Stimulated activated CD8-positive, alpha-beta memory T cell treated with anti-CD3 and anti-CD28 coated beads, Interleukin-12 subunit alpha, Interleukin-12 subunit beta, amount 100 ng/mL, for 4 hours (primary cell): Measurements from ENCODE around the gene ITGA1.
"Not testable (repeated sequence)": the region's sequence is repeated elsewhere in the genome, so short reads cannot be mapped to it uniquely, and the experiment has no call there.

ENCODE experiments used
- DNase-seq: peaks from one replicate; pipeline ENCODE4 v3.0.0-alpha.2; 2020; ENCODE audit warnings: low read depth

Gene ITGA1

DNA sequence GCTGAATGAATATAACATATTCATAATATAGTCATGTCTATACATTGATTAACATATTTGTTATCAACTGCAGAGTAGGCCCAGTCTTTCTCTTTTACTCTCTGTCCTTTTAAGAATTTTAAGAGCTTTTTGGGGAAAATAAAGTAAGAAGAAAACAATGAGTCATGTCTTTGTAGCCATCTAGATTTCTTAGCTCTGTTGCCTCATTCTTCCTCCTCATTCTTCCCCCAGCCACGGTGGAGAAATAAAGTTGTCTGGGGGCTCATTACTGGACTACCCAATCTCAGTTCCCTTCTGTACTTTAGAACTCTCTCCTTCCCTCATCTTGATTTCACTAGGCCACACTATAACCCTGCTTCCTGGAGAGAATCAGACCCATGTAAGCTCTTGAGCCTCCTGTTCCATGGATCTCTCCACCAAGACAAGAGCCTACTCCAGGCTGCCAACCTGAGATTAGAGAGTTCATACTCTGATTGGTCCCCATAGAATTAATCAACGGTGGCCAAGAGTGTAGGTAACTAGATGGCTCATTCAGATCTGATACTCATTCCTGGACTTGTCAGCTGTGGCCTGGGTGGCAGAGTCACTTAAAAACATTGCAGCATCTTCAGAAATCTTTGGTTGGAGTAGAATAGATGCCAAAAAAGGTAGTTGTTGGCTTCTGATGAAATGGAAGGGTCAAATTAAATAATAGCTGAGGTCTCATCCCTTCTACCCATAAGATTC is 44.2 kb downstream of the ITGA1 start:
- no peak for DNase-seq

DNA sequence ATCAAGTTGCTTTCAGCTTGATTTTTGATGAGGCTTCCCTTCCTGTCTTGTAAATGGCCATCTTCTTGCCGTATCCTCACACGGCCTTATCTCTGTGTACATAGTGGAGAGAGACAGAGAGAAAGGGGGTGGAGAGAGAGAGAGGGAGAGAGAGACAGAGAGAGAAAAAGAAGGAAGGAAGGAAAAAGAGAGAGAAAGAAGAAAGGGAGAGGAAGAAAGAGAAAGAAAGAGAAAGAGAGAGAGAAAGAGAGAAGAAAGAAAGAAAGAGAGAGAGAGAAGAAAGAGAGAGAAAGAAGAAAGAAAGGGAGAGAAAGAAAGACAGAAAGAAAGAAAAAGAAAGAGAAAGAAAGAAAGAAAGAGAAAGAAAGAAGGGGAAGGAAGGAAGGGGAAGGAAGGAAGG is 46.6 kb downstream of the ITGA1 start:
- DNase-seq: no peak

DNA sequence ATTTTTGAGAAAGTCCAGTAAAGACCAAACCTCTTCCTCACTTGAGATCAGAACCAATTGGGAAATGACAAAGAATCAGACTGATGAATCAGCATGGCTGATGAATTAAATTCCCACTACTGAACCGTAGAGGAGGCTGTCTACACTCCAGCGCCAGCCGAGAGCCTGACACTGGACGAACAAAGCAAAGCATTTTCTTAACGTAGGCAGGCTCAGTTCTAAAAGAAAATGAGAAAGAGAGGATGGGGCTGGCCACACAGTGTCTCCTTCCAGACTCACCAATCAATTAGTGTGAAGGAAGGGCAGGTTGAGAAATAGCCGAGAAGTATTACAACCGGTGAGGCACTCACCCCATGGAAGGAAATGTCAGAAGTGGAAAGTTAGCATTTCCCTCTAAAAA is 49.4 kb downstream of the ITGA1 start:
- DNase-seq: no peak

DNA sequence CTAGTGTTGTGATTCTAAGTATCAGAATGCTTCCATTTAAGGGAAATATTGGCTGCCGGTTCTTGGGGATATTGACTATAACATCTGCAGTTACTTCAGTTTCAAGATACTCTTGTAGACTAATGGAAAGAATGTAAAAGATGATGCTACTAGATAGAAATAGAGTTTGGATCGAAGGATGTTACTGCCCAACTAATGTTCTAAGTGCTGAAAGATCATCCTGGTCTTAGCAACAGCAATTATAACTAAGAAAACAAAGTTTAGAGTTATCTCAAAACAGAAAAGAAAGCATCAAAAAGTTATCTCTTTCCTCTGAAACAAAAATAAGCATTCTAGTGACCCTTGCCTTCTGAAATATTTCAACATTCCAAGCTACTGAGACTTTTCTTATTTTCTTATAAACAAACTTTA is 49.9 kb downstream of the ITGA1 start:
- no peak for DNase-seq

DNA sequence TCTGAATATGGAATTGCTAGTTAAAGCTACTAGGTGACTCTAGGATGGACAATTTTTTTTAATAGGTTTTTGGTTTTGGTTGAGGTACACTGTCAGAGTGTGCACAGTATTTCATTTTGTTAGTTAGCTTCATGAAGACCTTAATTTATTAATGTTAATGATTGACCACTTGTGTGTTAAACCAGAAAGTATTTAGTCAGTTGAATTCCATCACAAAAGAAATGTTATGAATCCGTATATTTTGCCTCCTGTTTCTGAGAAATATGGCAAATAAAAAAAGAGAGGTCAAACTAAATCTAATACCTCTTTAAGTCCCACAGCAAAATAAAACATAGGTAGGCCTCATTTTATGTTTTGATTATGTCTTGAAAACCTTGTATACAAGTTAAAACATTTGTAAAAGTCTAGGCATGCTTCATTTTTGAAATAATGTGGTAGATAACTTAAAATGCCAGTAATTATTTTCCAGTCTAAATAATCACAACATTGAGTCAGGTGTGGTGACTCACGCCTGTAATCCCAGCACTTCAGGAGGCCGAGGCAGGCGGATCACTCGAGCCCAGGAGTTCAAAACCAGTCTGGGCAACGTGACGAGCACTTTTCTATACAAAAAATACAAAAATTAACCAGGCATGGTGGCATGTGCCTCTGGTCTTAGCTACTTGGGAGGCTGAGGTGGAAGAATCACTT is 50.8 kb downstream of the ITGA1 start:
- no peak for DNase-seq

DNA sequence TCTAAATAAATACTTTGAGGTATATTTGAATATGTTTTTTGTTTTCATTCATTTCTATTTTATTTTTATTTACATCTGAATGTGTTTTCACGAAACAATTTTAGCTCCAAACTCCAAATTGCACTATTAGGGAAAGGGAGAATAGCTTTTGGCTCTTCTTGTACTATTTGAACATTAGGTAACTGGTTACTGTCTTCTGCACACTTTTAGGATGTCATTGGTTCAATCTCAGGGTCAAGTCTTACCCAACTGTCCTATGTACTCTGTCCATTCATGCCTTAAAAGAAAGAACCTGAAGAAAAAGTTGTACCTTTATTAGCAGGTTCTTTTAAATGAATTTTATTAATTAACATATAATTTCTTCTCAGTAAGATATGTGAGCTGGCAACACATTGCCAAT is 51.6 kb downstream of the ITGA1 start:
- no peak for DNase-seq

DNA sequence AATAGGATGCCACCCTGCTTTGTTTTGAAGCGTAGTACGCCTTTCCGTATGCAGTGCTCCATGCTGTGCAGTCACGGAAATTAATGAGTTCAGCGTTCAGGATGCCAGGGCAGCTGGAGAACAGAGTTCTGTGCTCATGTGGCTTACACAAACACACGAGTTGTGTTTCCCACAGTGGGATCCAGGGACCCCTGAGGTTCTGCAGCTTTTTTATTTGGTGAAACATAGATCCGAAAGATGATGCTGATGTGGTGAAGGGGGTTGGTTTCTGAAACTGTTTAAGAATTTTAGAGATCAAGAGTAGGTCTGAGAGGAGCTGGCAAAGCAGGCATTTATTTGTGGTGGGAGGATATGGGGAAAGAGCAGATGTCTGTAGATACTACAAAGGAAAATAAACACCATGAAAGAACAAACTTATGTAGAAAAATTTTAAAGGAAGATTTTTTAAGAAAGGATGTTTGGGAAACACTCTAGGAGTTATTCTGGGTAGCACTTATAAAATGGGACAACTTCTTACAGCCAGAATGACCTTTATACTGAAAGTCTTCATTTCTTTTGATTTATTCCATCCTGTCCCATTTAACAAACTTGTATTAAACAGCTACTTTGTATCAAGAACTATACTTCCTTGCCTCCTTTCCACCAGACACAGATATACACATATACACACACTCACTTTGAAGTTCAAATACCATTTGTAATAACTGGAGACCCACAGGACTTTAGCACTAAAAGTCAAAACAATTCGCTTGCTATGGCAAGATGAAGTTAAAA is 52.7 kb downstream of the ITGA1 start:
- DNase-seq: no peak

DNA sequence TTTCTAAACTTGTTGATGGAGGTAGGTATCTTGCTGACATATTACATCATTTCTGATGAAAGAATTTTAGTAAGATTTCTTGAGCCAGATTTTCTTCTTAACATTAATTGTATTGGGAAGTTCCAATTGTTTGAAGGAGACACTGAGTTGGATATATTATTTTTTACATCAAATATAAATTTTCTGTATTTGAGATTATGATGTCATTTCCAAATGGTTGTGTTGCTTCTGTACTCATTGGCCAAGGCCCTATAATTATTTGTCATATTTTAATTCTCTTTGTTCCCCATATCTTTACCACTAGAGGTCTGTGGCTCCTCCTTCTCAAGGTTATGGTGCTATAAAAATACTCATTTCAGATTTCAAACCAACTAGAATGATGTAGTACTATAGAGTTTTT is 53.4 kb downstream of the ITGA1 start:
- no peak for DNase-seq

DNA sequence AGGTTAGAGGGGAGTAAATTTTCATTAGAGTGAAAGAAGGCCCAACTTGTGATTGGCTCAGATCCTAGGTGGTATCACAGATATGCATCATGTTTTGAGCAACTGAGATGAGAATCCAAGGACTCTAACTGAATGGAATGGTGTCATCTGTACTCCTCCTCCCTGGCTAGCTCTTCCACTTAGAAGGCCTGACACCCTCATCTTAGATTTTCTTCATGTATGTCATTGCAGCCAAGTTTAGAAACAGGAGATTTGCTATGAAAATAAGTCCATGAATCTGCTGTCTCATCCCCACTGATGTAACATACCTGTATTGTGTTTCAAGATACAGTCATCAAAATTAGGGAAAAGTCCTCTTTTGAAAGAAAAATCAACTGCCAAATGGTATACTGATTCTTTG is 54.4 kb downstream of the ITGA1 start:
- no peak for DNase-seq

DNA sequence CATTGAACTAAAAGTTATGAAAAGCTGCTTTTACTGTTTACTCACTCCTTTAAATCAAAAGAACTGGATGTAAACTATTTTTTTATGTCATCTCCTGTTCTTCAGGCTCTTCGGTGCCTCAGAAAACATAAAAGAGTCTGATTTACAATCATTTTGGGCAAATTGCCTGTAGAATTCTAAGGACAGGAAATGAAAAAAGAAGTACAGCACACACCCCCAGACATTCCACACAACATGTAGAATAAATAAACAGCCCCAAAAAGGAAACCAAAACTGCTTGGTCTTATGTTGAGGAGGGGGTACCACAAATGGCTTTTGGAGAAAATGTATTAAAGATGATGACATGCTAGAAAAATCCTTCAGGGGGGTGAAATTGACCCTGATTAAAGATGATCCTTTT is 57.2 kb downstream of the ITGA1 start:
- no peak for DNase-seq

DNA sequence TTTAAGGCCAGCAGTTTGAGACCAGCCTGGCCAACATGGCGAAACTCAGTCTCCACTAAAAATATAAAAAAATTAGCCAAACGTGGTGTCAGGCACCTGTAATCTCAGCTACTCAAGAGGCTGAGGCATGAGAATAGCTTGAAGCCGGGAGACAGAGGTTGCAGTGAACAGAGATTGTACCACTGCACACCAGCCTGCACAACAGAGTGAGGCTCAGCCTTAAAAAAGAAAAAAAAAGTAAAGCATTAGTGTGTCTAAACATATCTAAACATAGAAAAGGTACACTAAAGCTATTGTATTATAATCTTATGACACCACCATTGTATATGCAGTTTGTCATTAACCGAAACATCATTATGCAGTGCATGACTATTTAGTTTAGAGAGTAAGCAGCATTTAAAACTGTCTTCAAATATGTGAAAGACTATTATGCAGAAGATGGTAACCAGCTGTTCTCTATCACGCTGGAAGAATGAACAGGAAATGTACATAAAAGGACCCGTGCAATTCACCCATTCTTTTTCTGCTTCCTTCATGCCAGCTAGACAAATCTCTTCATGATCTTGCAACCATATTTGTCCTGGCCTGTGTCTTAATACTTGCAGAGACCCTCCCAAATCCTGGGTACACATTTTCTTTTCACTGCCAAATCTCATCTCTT is 58.6 kb downstream of the ITGA1 start:
- DNase-seq: no peak

DNA sequence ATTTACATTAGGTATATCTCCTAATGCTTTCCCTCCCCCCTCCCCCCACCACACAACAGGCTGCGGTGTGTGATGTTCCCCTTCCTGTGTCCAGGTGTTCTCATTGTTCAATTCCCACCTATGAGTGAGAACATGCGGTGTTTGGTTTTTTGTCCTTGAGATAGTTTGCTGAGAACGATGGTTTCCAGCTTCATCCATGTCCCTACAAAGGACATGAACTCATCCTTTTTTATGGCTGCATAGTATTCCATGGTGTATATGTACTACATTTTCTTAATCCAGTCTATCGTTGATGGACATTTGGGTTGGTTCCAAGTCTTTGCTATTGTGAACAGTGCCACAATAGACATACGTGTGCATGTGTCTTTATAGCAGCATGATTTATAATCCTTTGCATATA is 61.0 kb downstream of the ITGA1 start:
- DNase-seq: not testable (repeated sequence)

DNA sequence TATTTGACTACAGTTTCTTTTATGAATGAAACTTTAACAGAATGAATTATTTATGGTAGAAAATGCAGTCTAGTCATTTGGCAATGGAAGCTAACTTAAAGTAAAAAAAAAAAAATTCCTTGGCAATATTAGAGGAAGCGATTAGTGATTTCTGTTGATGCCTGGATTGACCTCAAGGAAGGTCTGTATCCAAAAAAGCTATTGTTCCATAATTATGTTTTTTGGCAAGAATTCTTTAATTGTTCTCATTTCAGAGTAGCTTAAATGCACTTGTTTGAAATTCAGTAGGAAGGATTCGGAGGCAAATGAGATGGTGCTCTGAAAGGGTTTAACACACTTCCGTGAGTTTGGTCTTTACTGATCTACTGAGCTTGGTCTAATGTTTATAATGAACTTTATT is 61.8 kb downstream of the ITGA1 start:
- no peak for DNase-seq

DNA sequence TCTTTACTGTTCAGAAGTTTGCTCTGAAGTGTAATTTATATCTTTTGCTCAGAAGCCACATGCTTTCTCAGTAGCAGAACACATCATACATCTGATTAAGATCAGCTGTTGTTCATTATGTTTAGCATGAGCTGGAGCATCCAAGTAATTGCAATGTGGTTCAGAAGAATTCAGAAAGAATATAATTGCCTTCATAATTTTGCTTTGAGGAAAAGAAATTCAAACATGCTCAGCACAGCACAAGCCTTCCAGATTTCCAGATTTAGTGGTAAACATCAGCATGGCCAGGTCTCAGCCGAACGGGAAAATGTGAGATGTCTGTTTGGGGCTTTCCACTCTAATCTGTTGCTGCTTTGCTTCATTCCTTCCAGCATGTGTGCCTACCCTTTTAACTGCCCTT is 65.9 kb downstream of the ITGA1 start:
- DNase-seq: no peak

DNA sequence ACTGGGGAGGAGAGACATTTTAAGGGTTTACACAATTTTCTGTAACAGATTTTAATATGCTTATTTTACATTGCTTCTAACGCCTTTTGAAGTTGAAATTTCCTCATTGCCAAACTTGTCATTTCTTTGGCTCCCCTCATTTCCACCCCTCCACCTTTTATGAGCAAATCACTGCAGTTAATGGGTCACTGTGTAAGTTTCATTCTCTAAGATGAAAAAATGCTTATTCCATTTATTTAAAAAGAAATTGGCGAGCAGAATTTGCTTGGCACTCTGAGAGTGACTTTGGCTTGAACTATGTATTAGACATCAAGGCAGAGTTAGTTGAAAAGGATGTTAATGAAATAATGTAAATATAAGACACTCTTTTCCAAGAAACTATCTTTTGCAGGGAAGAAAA is 66.6 kb downstream of the ITGA1 start:
- no peak for DNase-seq

DNA sequence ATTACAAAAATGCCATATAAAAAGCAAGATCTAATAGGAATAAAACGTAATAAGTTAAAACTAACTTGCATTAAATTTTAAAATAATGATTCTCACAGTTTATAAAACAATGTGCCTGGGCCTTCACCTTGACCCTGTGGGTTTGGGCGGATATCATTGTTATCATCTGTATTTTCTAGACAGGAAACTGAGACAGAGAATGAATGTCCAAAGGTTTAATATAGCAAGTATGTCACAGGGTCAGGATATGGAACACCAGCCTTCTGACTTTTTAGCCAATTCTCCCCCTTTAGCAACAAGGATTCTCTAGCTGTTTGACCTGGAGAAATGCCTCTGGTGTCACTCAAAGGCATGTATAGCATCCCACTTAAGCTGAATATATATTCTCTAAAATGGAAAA is 67.2 kb downstream of the ITGA1 start:
- DNase-seq: no peak

DNA sequence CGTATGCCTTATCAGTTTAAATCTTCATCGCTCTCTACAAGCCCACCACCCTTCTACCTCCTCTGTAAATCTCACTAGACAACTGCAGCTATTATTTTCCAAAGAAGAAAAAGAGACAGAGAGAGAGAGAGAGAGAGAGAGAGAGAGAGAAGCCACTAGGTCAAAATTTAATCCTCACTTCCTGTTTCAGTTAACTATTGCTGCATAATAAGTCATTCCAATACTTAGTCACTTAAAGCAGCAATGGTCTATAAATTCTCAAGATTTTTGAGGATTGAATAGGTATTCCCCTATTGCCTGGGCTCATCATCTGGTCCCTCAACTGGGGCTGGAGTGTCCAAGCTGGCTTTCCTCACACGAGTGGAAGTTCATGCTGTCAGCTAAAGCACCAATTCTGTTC is 68.8 kb downstream of the ITGA1 start:
- DNase-seq: no peak

DNA sequence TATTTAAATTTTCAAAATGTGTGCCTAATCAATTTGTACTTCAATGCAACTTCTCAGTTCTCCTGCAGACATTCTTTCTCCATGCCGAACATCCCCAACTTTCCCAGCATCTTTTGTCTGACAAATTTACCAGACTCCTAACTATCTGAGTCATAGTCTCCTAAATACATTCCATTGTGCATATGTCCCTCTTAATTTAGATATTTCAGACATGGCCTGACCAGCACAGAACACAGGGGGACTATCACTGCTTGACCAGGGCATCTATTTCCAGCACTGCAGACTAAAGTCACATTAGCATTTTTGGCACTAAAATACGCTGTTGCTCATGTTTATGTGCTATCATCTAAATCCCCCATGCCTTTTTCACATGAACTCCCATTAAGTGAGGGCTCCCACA is 71.9 kb downstream of the ITGA1 start:
- no peak for DNase-seq

DNA sequence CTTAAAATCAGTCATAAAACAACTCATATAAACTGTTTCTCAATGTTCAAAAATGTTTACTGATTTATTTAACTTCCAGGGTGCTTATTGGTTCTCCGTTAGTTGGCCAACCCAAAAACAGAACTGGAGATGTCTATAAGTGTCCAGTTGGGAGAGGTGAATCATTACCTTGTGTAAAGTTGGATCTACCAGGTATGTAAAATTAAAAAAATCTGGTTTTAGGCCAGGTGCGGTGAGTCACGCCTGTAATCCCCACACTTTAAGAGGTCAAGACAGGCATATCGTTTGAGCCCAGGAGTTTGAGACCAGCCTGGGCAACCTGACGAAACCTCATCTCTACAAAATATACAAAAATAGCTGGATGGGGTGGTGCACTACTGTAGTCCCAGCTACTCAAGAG is 73.7 kb downstream of the ITGA1 start:
- DNase-seq: no peak

DNA sequence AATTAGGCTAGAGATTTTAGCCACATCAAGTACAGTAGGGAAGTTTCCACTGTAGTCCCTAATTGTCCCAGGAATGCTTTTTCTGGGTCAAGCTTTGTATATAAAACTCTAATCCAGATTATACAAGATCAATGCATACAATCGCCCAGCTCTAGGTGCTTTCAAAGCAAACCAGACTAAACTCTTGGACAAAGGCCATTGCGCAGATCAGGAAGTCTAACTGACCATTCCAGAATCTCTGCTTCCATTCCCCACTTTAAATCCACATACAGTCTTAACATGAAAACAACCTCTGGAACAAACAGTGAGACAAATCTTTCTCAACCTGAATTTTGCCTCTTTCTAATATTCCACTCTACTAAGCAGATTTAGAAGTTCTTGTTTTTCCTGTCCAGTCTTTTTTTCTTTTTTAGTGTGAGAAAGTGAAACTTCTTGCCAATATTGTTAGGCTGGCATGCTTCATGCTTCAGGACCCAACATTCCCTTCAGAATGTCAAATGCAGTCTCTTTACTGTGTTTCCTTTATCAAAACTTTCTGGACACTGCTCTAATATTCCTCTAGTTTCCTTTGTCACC is 76.1 kb downstream of the ITGA1 start:
- DNase-seq: no peak

DNA sequence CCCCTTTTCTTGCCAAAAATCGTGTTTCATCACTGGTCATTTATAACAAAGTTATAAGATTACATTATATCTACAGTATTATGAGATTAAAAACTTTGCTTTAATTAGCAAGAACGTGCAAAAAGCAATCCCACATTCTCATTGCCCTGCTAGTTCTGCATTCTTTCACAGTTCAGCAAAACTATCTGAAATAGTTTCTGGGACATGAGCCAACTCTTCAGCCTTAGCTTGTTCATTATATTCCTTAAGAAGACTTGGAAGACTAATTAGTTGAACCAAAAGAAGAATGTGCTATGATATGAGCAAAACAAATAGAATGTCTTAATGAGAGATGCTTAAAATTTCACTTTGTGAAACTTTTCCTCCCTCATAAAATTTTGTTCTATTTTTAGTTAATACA is 76.7 kb downstream of the ITGA1 start:
- no peak for DNase-seq

DNA sequence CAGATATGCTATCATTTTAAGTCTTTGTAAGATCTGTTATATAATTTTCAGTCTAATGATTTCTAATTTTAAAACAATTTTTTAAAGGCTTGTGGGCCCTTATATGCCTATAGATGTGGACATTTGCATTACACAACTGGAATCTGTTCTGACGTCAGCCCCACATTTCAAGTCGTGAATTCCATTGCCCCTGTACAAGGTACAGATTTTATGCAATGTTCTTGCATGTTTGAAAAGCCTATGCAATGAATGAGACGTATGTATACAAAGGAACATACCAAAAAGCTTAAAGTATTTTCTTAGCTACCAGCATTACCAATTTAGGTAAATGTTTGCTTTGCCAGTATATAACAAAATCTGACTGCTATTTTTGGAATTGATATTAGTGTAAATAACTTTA is 77.2 kb downstream of the ITGA1 start:
- DNase-seq: no peak
